Measurements from ENCODE around the gene HLTF.

DNA sequence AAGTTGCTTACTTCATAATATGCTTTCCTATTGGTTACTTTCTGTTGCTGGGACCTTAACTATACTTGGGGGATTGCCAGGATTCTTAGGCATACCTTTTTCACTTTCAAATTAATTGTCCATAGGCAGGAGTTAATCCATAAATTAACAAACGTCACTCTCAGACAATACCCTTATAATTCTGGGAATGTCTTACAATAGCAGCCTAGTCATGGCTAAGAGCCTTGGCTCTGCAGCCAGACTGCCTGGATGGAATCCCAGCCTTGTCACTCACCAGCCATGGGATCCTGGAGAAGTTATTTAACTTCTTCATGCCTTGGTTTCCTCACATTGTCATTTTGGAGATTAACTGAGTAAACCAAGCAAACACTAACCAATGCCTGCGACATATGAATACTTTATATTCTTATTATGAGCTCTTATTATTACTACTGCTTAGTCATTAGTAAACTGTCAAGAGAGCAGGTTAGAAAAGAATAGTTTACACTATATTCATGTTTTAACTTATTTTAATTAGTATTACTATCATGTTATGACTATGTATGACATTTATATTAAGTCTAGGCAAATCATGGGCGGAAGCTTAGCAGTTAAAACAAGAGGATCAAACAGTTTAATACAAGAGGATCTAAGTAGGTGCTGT, 66.0 kb downstream of the HLTF start:
- no peak for TF ChIP-seq POLR2A (IDR thresholded peaks at IDR 0.05; ENCODE audit: low read depth, low read length)
- no peak for TF ChIP-seq POLR2AphosphoS5 (IDR thresholded peaks at IDR 0.05; ENCODE audit: low read depth, low read length)
- TF ChIP-seq TAF1 (IDR thresholded peaks at IDR 0.05; ENCODE audit: borderline replicate concordance, low read depth, low read length) = no peak

Measured in GM12892 (cell line).